Neural progenitor cell (in vitro differentiated cells): ENCODE results near the gene AGXT. TPM values are rescaled to one million over a fixed set of nuclear protein-coding genes. Genes with fewer than 3 reads are reported as not detected.
A peak's percentile ranks its signal among the peaks of the same experiment; 100 is the strongest.

Source experiments
- DNase-seq: peaks from one replicate; pipeline ENCODE4 v3.0.0-alpha.2; 2016; ENCODE audit warnings: low spot score
- H2AFZ ChIP-seq: fragments of 200-600 bp; sonication (generic); replicated peaks from 2 replicates; pipeline ENCODE4 v1.6.1; 2016; ENCODE audit warnings: antibody characterized with exemption
- H3F3A ChIP-seq: fragments of 200-600 bp; sonication (generic); 2 replicates; pipeline ENCODE4 v1.6.1; 2016; ENCODE audit warnings: antibody characterized with exemption, low read depth
- H3K27ac ChIP-seq: fragments of 200-600 bp; sonication (generic); 2 replicates; pipeline ENCODE4 v1.5.1; 2016; ENCODE audit warnings: mild to moderate bottlenecking
- H3K27me3 ChIP-seq: fragments of 200-600 bp; sonication (generic); 2 replicates; pipeline ENCODE4 v1.6.1; 2016; ENCODE audit warnings: mild to moderate bottlenecking, moderate library complexity
- H3K36me3 ChIP-seq: fragments of 200-600 bp; sonication (generic); 2 replicates; pipeline ENCODE4 v1.5.1; 2016
- H3K4me1 ChIP-seq: fragments of 200-600 bp; sonication (generic); 2 replicates; pipeline ENCODE4 v1.6.1; 2016; ENCODE audit warnings: mixed run types
- H3K4me2 ChIP-seq: fragments of 200-600 bp; sonication (generic); 2 replicates; pipeline ENCODE4 v1.6.1; 2016
- H3K4me3 ChIP-seq: fragments of 200-600 bp; sonication (generic); 2 replicates; pipeline ENCODE4 v1.5.1; 2016
- H3K79me2 ChIP-seq: fragments of 200-600 bp; sonication (generic); 2 replicates; pipeline ENCODE4 v1.6.1; 2016; ENCODE audit warnings: low read depth
- H3K9ac ChIP-seq: fragments of 200-600 bp; sonication (generic); 2 replicates; pipeline ENCODE4 v1.6.1; 2016
- H3K9me3 ChIP-seq: fragments of 200-600 bp; sonication (generic); 2 replicates; pipeline ENCODE4 v1.5.1; 2016; ENCODE audit warnings: low read depth
- H4K20me1 ChIP-seq: fragments of 200-600 bp; sonication (generic); 2 replicates; pipeline ENCODE4 v1.6.1; 2016; ENCODE audit warnings: low read depth
- H3K27ac Mint-ChIP-seq: 3 replicates; pipeline ENCODE4 v1.8.0; 2021; ENCODE audit warnings: mixed read lengths
- H3K27me3 Mint-ChIP-seq: 2 replicates; pipeline ENCODE4 v1.8.0; 2022; ENCODE audit warnings: low read depth, mild to moderate bottlenecking, inconsistent platforms, moderate library complexity, mixed read lengths; ENCODE audit not compliant: insufficient read depth
- H3K36me3 Mint-ChIP-seq: 3 replicates; pipeline ENCODE4 v1.8.0; 2021; ENCODE audit warnings: mixed read lengths
- H3K4me1 Mint-ChIP-seq: 3 replicates; pipeline ENCODE4 v1.8.0; 2021; ENCODE audit warnings: mixed read lengths
- H3K4me3 Mint-ChIP-seq: 3 replicates; pipeline ENCODE4 v1.8.0; 2021; ENCODE audit warnings: mild to moderate bottlenecking, moderate library complexity, mixed read lengths
- H3K9me3 Mint-ChIP-seq: 3 replicates; pipeline ENCODE4 v1.8.0; 2020; ENCODE audit warnings: mixed read lengths
- EZH2 ChIP-seq: fragments of 200-600 bp; sonication (generic); IDR thresholded peaks from 2 replicates; pipeline ENCODE4 v1.6.1; 2017; ENCODE audit warnings: antibody characterized with exemption, mild to moderate bottlenecking, moderate library complexity
- EZH2phosphoT487 ChIP-seq: fragments of 200-600 bp; sonication (generic); IDR thresholded peaks from 2 replicates; pipeline ENCODE4 v1.6.1; 2017; ENCODE audit warnings: antibody characterized with exemption
- total RNA-seq: library from RNA; depleted of rRNA; stranded (reverse); fragments of >200 nt; gene quantifications from 2 replicates; pipeline ENCODE4 v1.2.3, GENCODE V29; 2015; ENCODE audit warnings: low replicate concordance
- TF ChIP-seq, protein P1 (sequence below): fragments of 200-600 bp; sonication (generic); IDR thresholded peaks from 2 replicates; pipeline ENCODE4 v1.5.1; 2017; ENCODE audit warnings: antibody characterized with exemption, mild to moderate bottlenecking

The AGXT gene
- total RNA-seq, 1 donor from 2014 or later: not detected

DNA sequence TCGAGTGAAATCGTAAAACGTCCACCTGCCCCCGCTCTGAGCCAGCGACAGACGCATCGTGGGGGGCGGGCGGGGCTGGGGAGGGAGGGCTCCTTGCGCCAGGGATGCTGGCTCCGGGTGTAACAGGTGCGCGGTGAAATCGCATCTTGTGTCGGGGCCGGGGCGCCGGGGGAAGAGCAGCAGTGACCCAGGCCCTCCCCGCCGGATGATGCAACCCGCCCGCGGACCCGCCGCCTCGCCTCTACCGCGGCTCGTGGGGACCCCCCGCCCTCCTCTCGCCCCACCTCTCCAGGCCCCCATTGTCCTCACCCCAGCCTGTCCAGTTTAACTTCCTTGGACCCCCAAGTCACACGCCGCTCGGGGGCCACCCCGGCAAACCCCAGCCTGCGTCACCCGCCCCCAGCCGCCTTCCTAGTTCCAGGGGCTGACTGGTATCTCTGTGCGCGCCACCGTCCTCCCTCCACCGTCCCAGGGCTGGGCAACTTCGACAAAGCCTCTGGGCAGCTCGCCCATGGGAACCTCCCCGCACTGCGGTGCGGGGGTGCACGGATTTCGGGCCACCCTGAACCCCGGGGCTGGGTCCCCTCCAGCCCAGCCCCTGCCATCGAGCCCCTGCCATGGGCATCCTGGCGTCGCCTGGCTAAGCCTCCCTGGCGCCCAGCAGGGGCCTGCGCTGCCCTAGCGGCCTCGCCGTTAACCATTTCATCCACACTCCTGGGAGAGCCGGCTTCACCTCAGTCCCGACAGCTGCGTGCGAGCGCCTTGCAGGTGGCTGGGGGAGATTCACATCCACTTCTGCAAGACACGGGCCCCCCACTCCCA is 47.8 kb upstream of the AGXT start:
- peak overlapping the region; percentile 2 for H3K27ac Mint-ChIP-seq
- peaks cover 5% of the 10 kb centered on the region for H3K36me3 Mint-ChIP-seq
- DNase-seq: peak; percentile 75
- Histone ChIP-seq H3K79me2 (peaks cover 40% of the 10 kb centered on the region), H4K20me1 (peaks cover 26% of the 10 kb centered on the region), H3K27me3 (peaks cover 71% of the 10 kb centered on the region), H3F3A (peaks cover 29% of the 10 kb centered on the region), H3K4me1 (peaks cover 13% of the 10 kb centered on the region), H3K4me2 (peak overlapping the region; percentile 92), H3K27ac (no peak overlapping the region), H3K9me3 (no peaks in the 10 kb centered on the region), H3K4me3 (peak overlapping the region; percentile 97), H2AFZ (peak overlapping the region; percentile 76), H3K36me3 (no peaks in the 10 kb centered on the region), H3K9ac (no peak overlapping the region)
- peaks cover 4% of the 10 kb centered on the region for H3K9me3 Mint-ChIP-seq
- peaks cover 8% of the 10 kb centered on the region for H3K4me1 Mint-ChIP-seq
- TF ChIP-seq EZH2phosphoT487 (no peak), EZH2 (peak; percentile 49)
- TF ChIP-seq, protein P1, sequence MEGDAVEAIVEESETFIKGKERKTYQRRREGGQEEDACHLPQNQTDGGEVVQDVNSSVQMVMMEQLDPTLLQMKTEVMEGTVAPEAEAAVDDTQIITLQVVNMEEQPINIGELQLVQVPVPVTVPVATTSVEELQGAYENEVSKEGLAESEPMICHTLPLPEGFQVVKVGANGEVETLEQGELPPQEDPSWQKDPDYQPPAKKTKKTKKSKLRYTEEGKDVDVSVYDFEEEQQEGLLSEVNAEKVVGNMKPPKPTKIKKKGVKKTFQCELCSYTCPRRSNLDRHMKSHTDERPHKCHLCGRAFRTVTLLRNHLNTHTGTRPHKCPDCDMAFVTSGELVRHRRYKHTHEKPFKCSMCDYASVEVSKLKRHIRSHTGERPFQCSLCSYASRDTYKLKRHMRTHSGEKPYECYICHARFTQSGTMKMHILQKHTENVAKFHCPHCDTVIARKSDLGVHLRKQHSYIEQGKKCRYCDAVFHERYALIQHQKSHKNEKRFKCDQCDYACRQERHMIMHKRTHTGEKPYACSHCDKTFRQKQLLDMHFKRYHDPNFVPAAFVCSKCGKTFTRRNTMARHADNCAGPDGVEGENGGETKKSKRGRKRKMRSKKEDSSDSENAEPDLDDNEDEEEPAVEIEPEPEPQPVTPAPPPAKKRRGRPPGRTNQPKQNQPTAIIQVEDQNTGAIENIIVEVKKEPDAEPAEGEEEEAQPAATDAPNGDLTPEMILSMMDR: peak; percentile 18
- peak overlapping the region; percentile 84 for H3K4me3 Mint-ChIP-seq
- H3K27me3 Mint-ChIP-seq: peaks cover 29% of the 10 kb centered on the region

DNA sequence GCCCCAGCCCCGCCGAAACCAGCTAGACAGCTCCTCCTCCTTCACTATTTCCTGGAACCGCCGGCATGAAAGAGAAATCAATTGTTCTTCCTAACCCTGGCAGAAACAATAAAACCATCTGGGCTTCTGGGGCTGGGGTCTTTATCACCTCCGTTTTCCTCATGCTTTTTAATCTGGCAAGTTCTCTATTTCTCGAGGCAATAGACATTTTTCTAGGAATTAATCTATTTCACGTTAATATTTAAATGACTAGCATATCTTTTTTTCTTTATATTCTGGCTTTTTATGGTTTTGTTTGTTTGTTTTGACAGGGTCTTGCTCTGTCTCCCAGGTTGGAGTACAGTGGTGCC is 47.2 kb upstream of the AGXT start:
- Histone ChIP-seq H3K36me3 (no peaks in the 10 kb centered on the region), H3K27ac (no peak overlapping the region)

DNA sequence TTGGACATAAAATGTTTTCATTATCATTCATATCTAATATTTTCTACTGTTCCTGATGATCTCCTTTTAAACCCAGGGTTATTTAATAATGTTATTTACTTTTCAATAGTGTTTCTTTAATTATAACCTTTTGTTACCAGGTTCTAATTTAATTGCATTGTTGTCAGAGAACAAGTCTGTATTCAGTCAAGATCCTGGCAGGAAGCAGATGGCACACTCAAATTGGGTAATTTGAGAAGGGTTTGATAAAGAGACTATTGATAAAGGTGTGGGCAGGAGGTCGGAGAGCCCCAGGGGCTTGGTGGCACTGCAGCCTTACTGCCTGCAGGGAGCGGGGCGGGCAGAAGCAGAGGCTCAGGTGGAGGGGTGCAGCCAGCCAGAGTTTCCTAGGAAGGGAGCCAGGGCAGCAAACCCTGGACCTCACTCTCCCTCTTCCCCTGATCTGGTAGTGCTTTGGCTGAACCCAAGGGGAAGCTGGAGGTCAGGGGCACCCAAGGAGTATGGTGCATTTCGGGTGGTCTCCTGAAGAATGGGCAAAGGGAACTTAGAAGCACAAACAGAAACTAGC is 46.3 kb upstream of the AGXT start:
- no peak for TF ChIP-seq EZH2phosphoT487
- TF ChIP-seq, protein P1: no peak
- TF ChIP-seq EZH2: no peak
- no peaks in the 10 kb centered on the region for H3K36me3 ChIP-seq
- H3K27me3 Mint-ChIP-seq: peaks cover 33% of the 10 kb centered on the region

More for the DNA sequence above, 47.2 kb upstream of the AGXT start:
- peaks cover 77% of the 10 kb centered on the region for H3K27me3 ChIP-seq
- peak overlapping the region; percentile 2 for H3K27ac Mint-ChIP-seq
- no peaks in the 10 kb centered on the region for H3K9me3 ChIP-seq
- H3K9me3 Mint-ChIP-seq: no peaks in the 10 kb centered on the region
- H3K4me3 ChIP-seq: peak overlapping the region; percentile 97
- peaks cover 22% of the 10 kb centered on the region for H4K20me1 ChIP-seq
- peaks cover 29% of the 10 kb centered on the region for H3F3A ChIP-seq
- no peaks in the 10 kb centered on the region for H3K36me3 Mint-ChIP-seq
- DNase-seq: no peak
- peaks cover 13% of the 10 kb centered on the region for H3K4me1 ChIP-seq
- H3K9ac ChIP-seq: no peak overlapping the region
- H2AFZ ChIP-seq: peak overlapping the region; percentile 76
- peaks cover 8% of the 10 kb centered on the region for H3K4me1 Mint-ChIP-seq
- peaks cover 34% of the 10 kb centered on the region for H3K79me2 ChIP-seq
- peak overlapping the region; percentile 92 for H3K4me2 ChIP-seq
- TF ChIP-seq, protein P1: no peak
- TF ChIP-seq EZH2: peak; percentile 23
- H3K4me3 Mint-ChIP-seq: peak overlapping the region; percentile 84
- H3K27me3 Mint-ChIP-seq: peaks cover 30% of the 10 kb centered on the region

More for the DNA sequence above, 46.3 kb upstream of the AGXT start:
- no peak overlapping the region for H3K4me2 ChIP-seq
- H3K27ac ChIP-seq: no peak overlapping the region
- H3K4me3 ChIP-seq: no peak overlapping the region
- peaks cover 8% of the 10 kb centered on the region for H3K4me1 Mint-ChIP-seq
- no peaks in the 10 kb centered on the region for H3K36me3 Mint-ChIP-seq
- DNase-seq: no peak
- peak overlapping the region; percentile 51 for H3K4me3 Mint-ChIP-seq
- H3K9ac ChIP-seq: no peak overlapping the region
- H3F3A ChIP-seq: peaks cover 29% of the 10 kb centered on the region
- H2AFZ ChIP-seq: no peak overlapping the region
- peaks cover 13% of the 10 kb centered on the region for H3K4me1 ChIP-seq
- peaks cover 24% of the 10 kb centered on the region for H3K79me2 ChIP-seq
- H3K27me3 ChIP-seq: peaks cover 87% of the 10 kb centered on the region
- peaks cover 14% of the 10 kb centered on the region for H4K20me1 ChIP-seq
- H3K9me3 Mint-ChIP-seq: no peaks in the 10 kb centered on the region
- no peaks in the 10 kb centered on the region for H3K9me3 ChIP-seq
- no peak overlapping the region for H3K27ac Mint-ChIP-seq
